Right lobe of liver (tissue), 4 donors: Measurements from ENCODE around the gene KIF1A.

ENCODE experiments used
- POLR2A ChIP-seq: fragments of 450-650 bp; IDR thresholded peaks from one replicate; pipeline ENCODE4 v1.6.1; 2017; ENCODE audit warnings: antibody characterized with exemption, mild to moderate bottlenecking
- TF ChIP-seq, protein P1 (sequence below), 4 donors: fragments of 200-600 bp in 3 of 4; fragments of 450-650 bp in 1 of 4; IDR thresholded peaks; one replicate each; pipeline versions ENCODE4 v1.5.1 to v1.8.0; 2016 to 2022; ENCODE audit warnings: antibody characterized with exemption in 4 of 4, mild to moderate bottlenecking in 2 of 4
- donor health status: DM: no; HTN: no; CAD: no.
- donor health status: DM: no; HTN: no; CAD: no.
- donor health status: DM: no; HTN: yes; CAD: no.

DNA sequence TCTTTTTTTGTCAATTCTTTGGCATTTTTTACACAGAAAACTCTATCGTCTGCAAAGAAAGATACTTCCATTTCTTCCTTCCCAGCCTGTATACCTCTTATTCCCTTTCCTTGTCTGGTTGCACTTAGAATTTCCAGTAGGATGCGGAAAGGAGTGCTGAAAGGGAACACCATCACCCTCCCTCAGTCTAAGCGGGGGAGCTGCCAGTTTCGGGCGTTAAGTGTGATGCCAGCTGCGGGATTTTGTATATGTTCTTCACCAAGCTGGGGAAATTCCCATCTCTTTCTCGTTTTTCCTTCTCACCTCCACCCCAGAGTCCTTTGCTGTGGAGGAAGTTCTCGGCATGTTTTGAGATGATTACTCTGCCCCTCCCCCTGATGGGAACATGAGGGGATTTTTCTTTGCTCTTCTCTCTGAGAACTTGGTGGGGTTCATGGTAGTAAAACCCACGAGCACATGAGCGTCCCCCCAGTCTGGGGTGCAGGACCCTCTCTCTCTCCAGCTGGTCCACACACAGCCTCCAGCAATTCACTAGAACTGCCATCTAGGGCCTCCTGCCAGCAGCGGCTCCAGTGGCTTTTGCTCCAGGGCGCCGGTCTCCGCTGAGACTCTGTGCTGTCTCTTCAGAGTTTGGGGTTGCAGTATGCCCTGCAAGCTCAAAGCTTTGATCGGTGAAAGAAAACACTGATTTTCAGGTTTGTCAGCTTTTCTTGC is 112.8 kb downstream of the KIF1A start:
- TF ChIP-seq, protein P1, sequence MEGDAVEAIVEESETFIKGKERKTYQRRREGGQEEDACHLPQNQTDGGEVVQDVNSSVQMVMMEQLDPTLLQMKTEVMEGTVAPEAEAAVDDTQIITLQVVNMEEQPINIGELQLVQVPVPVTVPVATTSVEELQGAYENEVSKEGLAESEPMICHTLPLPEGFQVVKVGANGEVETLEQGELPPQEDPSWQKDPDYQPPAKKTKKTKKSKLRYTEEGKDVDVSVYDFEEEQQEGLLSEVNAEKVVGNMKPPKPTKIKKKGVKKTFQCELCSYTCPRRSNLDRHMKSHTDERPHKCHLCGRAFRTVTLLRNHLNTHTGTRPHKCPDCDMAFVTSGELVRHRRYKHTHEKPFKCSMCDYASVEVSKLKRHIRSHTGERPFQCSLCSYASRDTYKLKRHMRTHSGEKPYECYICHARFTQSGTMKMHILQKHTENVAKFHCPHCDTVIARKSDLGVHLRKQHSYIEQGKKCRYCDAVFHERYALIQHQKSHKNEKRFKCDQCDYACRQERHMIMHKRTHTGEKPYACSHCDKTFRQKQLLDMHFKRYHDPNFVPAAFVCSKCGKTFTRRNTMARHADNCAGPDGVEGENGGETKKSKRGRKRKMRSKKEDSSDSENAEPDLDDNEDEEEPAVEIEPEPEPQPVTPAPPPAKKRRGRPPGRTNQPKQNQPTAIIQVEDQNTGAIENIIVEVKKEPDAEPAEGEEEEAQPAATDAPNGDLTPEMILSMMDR (IDR thresholded peaks at IDR 0.05) = no peak
- no peak for TF ChIP-seq POLR2A
